ENCODE results near the gene ADAM17.
"Not testable (repeated sequence)": the region's sequence is repeated elsewhere in the genome, so short reads cannot be mapped to it uniquely, and the experiment has no call there.

Gene ADAM17

DNA sequence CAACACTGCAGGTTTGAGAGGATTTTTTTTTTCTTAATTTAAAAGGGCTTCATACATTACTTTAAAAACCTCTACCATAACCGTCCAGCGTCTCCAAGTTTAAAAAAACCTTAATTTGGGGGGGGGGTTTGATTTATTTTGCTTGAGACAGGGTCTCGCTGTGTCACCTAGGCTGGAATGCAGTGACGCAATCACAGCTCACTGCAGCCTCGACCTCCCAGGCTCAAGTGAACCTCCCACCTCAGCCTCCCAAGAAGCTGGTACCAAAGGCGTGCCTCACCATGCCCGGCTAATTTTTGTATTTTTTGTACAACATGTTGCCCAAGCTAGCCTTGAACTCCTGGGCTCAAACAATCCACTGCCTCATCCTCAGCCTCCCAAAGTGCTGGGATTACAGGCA lies 36.9 kb downstream of the ADAM17 start:
- H3K36me3 ChIP-seq (ENCODE audit: insufficient read depth, low read length), result peaks cover 78% of the 10 kb centered on the region

GRCh38 chr2:9518163-9518562 lies 37.5 kb downstream of the ADAM17 start:
- WGBS, result 95% methylated on average over 3 of the region's 3 CpGs
- no peaks in the 10 kb centered on the region for H3K27me3 ChIP-seq (ENCODE audit: insufficient read depth, low read length)
- no peak overlapping the region for H3K4me3 ChIP-seq (ENCODE audit: low read length)
- no peaks in the 10 kb centered on the region for H3K9me3 ChIP-seq (ENCODE audit: insufficient read depth, low read depth, low read length)
- no peaks in the 10 kb centered on the region for H3K4me1 ChIP-seq (ENCODE audit: insufficient read depth, low read length)
- H3K36me3 ChIP-seq (ENCODE audit: insufficient read depth, low read length), result peaks cover 77% of the 10 kb centered on the region
- no peak overlapping the region for H3K9ac ChIP-seq (ENCODE audit: low read depth, low read length)
- H3K27ac ChIP-seq (ENCODE audit: low read depth, low read length), result no peak overlapping the region

More for the DNA sequence above, 36.9 kb downstream of the ADAM17 start:
- Histone ChIP-seq H3K4me1 (ENCODE audit: insufficient read depth, low read length) (no peaks in the 10 kb centered on the region), H3K9ac (ENCODE audit: low read depth, low read length) (no peak overlapping the region), H3K27me3 (ENCODE audit: insufficient read depth, low read length) (no peaks in the 10 kb centered on the region), H3K27ac (ENCODE audit: low read depth, low read length) (no peak overlapping the region), H3K9me3 (ENCODE audit: insufficient read depth, low read depth, low read length) (no peaks in the 10 kb centered on the region), H3K4me3 (ENCODE audit: low read length) (no peak overlapping the region)
- 97% methylated on average over 5 of the region's 7 CpGs for WGBS

GRCh38 chr2:9517118-9517782 lies 38.4 kb downstream of the ADAM17 start:
- WGBS, result 100% methylated on average over 2 of the region's 2 CpGs
- no peaks in the 10 kb centered on the region for H3K9me3 ChIP-seq (ENCODE audit: insufficient read depth, low read depth, low read length)
- peaks cover 76% of the 10 kb centered on the region for H3K36me3 ChIP-seq (ENCODE audit: insufficient read depth, low read length)
- no peak overlapping the region for H3K27ac ChIP-seq (ENCODE audit: low read depth, low read length)
- no peaks in the 10 kb centered on the region for H3K27me3 ChIP-seq (ENCODE audit: insufficient read depth, low read length)
- no peak overlapping the region for H3K9ac ChIP-seq (ENCODE audit: low read depth, low read length)
- H3K4me3 ChIP-seq (ENCODE audit: low read length), result no peak overlapping the region
- H3K4me1 ChIP-seq (ENCODE audit: insufficient read depth, low read length), result no peaks in the 10 kb centered on the region

- H3K9ac ChIP-seq (ENCODE audit: low read depth, low read length); H3K27me3 ChIP-seq (ENCODE audit: insufficient read depth, low read length); H3K4me3 ChIP-seq (ENCODE audit: low read length); H3K9me3 ChIP-seq (ENCODE audit: insufficient read depth, low read depth, low read length); H3K4me1 ChIP-seq (ENCODE audit: insufficient read depth, low read length); H3K27ac ChIP-seq (ENCODE audit: low read depth, low read length): not testable (repeated sequence)
- 100% methylated on average over 3 of the region's 3 CpGs for WGBS
- peaks cover 64% of the 10 kb centered on the region for H3K36me3 ChIP-seq (ENCODE audit: insufficient read depth, low read length)
Observed at GRCh38 chr2:9513946-9514345, 41.7 kb downstream of the ADAM17 start.

- Histone ChIP-seq H3K9ac (ENCODE audit: low read depth, low read length) (no peak overlapping the region), H3K27ac (ENCODE audit: low read depth, low read length) (no peak overlapping the region; the same call in 1 of the 2 replicates), H3K4me3 (ENCODE audit: low read length) (no peak overlapping the region), H3K36me3 (ENCODE audit: insufficient read depth, low read length) (peaks cover 57% of the 10 kb centered on the region), H3K27me3 (ENCODE audit: insufficient read depth, low read length) (no peaks in the 10 kb centered on the region), H3K9me3 (ENCODE audit: insufficient read depth, low read depth, low read length) (no peaks in the 10 kb centered on the region), H3K4me1 (ENCODE audit: insufficient read depth, low read length) (no peaks in the 10 kb centered on the region)
- 69% methylated on average over 1 of the region's 1 CpG for WGBS
Observed at GRCh38 chr2:9508931-9509330, 46.7 kb downstream of the ADAM17 start.

DNA sequence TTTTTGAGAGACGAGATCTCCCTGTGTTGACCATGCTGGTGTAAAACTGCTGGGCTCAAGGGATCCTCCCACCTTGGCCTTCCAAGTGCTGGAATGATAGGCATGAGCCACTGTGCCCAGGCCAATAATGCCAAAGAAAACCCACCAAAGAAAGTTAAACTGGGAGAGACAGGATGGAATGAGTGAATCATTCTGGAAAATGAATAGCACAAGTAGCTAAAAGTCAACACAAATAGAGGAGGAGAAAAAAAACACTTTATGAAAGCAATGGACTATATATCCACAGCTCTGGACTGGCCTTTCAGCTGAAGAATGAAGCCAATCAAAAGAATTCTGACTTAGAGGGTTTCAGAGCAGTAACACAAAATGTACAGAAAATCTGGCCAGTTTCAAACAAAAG lies 57.4 kb downstream of the ADAM17 start:
- no peak overlapping the region for H3K4me3 ChIP-seq (ENCODE audit: low read length)
- no peak overlapping the region for H3K27ac ChIP-seq (ENCODE audit: low read depth, low read length)
- H3K27me3 ChIP-seq (ENCODE audit: insufficient read depth, low read length), result no peaks in the 10 kb centered on the region
- H3K36me3 ChIP-seq (ENCODE audit: insufficient read depth, low read length), result peaks cover 72% of the 10 kb centered on the region
- H3K9me3 ChIP-seq (ENCODE audit: insufficient read depth, low read depth, low read length), result no peaks in the 10 kb centered on the region
- 97% methylated on average over 1 of the region's 1 CpG for WGBS
- no peaks in the 10 kb centered on the region for H3K4me1 ChIP-seq (ENCODE audit: insufficient read depth, low read length)
- H3K9ac ChIP-seq (ENCODE audit: low read depth, low read length), result no peak overlapping the region

DNA sequence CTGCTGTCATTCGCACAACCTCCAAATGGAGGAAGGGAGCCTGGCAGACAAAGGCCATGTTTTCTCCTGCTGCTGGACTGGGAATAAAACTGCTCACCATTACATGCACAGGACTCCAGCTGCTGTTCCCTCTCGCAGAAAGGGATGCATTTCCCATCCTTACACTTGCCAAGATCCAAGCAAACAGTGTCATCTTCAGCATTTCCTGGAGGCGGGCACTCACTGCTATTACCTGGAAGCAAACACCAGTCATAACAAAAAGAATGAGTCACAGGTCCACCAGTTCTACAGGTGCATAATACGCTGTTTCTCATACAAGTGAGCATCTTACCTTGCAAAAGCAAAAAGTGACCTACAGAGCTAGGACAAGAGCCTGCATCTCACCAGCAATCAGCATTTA lies 58.6 kb downstream of the ADAM17 start:
- no peak overlapping the region for H3K9ac ChIP-seq (ENCODE audit: low read depth, low read length)
- no peaks in the 10 kb centered on the region for H3K4me1 ChIP-seq (ENCODE audit: insufficient read depth, low read length)
- no peak overlapping the region for H3K27ac ChIP-seq (ENCODE audit: low read depth, low read length)
- peaks cover 78% of the 10 kb centered on the region for H3K36me3 ChIP-seq (ENCODE audit: insufficient read depth, low read length)
- no peak overlapping the region for H3K4me3 ChIP-seq (ENCODE audit: low read length)
- WGBS, result 96% methylated on average over 4 of the region's 4 CpGs
- H3K9me3 ChIP-seq (ENCODE audit: insufficient read depth, low read depth, low read length), result no peaks in the 10 kb centered on the region
- H3K27me3 ChIP-seq (ENCODE audit: insufficient read depth, low read length), result no peaks in the 10 kb centered on the region

- no peaks in the 10 kb centered on the region for H3K27me3 ChIP-seq (ENCODE audit: insufficient read depth, low read length)
- no peak overlapping the region for H3K9ac ChIP-seq (ENCODE audit: low read depth, low read length)
- WGBS, result 97% methylated on average over 1 of the region's 1 CpG
- H3K36me3 ChIP-seq (ENCODE audit: insufficient read depth, low read length), result peaks cover 86% of the 10 kb centered on the region
- H3K27ac ChIP-seq (ENCODE audit: low read depth, low read length), result no peak overlapping the region
- H3K9me3 ChIP-seq (ENCODE audit: insufficient read depth, low read depth, low read length), result no peaks in the 10 kb centered on the region
- no peak overlapping the region for H3K4me3 ChIP-seq (ENCODE audit: low read length)
- no peaks in the 10 kb centered on the region for H3K4me1 ChIP-seq (ENCODE audit: insufficient read depth, low read length)
Observed at GRCh38 chr2:9494081-9494480, 61.5 kb downstream of the ADAM17 start.

GRCh38 chr2:9493478-9493877 lies 62.2 kb downstream of the ADAM17 start:
- Histone ChIP-seq H3K4me1 (ENCODE audit: insufficient read depth, low read length) (no peaks in the 10 kb centered on the region), H3K36me3 (ENCODE audit: insufficient read depth, low read length) (peaks cover 86% of the 10 kb centered on the region), H3K4me3 (ENCODE audit: low read length) (no peak overlapping the region), H3K9me3 (ENCODE audit: insufficient read depth, low read depth, low read length) (no peaks in the 10 kb centered on the region), H3K9ac (ENCODE audit: low read depth, low read length) (no peak overlapping the region), H3K27ac (ENCODE audit: low read depth, low read length) (no peak overlapping the region), H3K27me3 (ENCODE audit: insufficient read depth, low read length) (no peaks in the 10 kb centered on the region)
- WGBS, result 95% methylated on average over 3 of the region's 3 CpGs

DNA sequence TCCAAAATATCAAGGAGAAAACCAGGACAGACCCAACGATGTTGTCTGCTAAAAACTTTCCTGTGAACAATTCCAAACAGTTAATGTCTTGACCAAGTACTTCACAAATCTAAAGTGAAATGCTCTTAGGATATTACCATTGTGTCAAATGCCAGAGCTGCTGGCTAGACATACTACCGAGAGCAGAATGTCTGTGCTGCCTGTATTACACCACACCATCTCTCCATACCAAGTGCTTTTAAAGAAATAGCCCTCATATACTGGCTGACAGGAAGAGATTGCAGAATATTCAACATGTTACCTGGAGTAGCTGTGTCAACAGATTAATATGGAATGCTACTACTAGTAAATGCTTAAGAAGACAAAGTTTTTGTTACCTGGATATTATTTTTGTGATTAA lies 62.7 kb downstream of the ADAM17 start:
- H3K9me3 ChIP-seq (ENCODE audit: insufficient read depth, low read depth, low read length), result no peaks in the 10 kb centered on the region
- no peaks in the 10 kb centered on the region for H3K4me1 ChIP-seq (ENCODE audit: insufficient read depth, low read length)
- H3K4me3 ChIP-seq (ENCODE audit: low read length), result no peak overlapping the region
- no peak overlapping the region for H3K9ac ChIP-seq (ENCODE audit: low read depth, low read length)
- 94% methylated on average over 2 of the region's 2 CpGs for WGBS
- peaks cover 86% of the 10 kb centered on the region for H3K36me3 ChIP-seq (ENCODE audit: insufficient read depth, low read length)
- H3K27me3 ChIP-seq (ENCODE audit: insufficient read depth, low read length), result no peaks in the 10 kb centered on the region
- H3K27ac ChIP-seq (ENCODE audit: low read depth, low read length), result no peak overlapping the region

DNA sequence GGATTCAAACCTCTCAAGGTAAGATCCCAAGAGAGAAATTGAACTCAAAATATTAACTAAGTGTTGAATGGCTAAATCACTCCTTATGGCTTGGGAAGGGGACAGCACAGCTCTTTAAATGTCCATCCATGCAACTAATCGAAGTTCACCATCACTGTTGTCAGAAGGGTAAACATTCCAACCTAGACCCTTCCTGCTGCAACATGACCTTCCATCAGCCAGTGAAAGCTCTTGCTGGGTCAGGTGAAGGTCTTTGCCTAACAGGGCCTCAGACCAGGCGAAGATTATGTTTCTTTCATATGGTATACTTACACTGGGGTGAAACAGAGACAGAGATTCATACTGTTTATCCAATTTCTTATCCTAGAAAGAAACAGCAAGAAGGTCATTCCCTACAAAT lies 64.8 kb downstream of the ADAM17 start:
- H3K36me3 ChIP-seq (ENCODE audit: insufficient read depth, low read length), result peaks cover 89% of the 10 kb centered on the region
- WGBS, result 98% methylated on average over 2 of the region's 2 CpGs
- no peak overlapping the region for H3K4me3 ChIP-seq (ENCODE audit: low read length)
- H3K27me3 ChIP-seq (ENCODE audit: insufficient read depth, low read length), result no peaks in the 10 kb centered on the region
- no peak overlapping the region for H3K27ac ChIP-seq (ENCODE audit: low read depth, low read length)
- no peaks in the 10 kb centered on the region for H3K4me1 ChIP-seq (ENCODE audit: insufficient read depth, low read length)
- no peak overlapping the region for H3K9ac ChIP-seq (ENCODE audit: low read depth, low read length)
- no peaks in the 10 kb centered on the region for H3K9me3 ChIP-seq (ENCODE audit: insufficient read depth, low read depth, low read length)

Measured in HUES64 (cell line).